HEK293 (cell line): Measurements from ENCODE around the gene HSF5.

Experiments used
- CTCF ChIA-PET: fragments of 350-600 bp; formaldehyde crosslinking; extraction: SDS; loops from one replicate; lab custom pipeline; 2021; ENCODE audit warnings: antibody characterized with exemption; lab: Yijun Ruan, JAX
- POLR2A ChIA-PET: fragments of 300-600 bp; formaldehyde crosslinking; extraction: SDS; loops from one replicate; lab custom pipeline; 2020; ENCODE audit warnings: antibody characterized with exemption, inconsistent platforms; lab: Yijun Ruan, JAX
- H3K27ac ChIP-seq: fragments of 200-500 bp; sonication (Bioruptor generic); 2 replicates; pipeline ENCODE4 v1.5.1; 2014; ENCODE audit warnings: low read depth, low read length, control low read depth, inconsistent platforms; ENCODE audit errors: extremely low read depth
- H3K36me3 ChIP-seq, 2 experiments: fragments of 200-500 bp in 1 of 2; sonication (Bioruptor generic) in 1 of 2; 1 replicate in 1 of 2; 2 replicates in 1 of 2; pipeline ENCODE4 v1.5.1; 2014 to 2017; ENCODE audit warnings: inconsistent platforms in 2 of 2, low read length in 2 of 2; ENCODE audit not compliant: control insufficient read depth in 2 of 2, insufficient read depth in 1 of 2
- H3K4me1 ChIP-seq: fragments of 200-500 bp; sonication (Bioruptor generic); 2 replicates; pipeline ENCODE4 v1.5.1; 2014; ENCODE audit warnings: mild to moderate bottlenecking, low read length, inconsistent platforms; ENCODE audit not compliant: control insufficient read depth, insufficient read depth
- H3K4me3 ChIP-seq: 2 replicates; pipeline ENCODE4 v1.5.1; 2011; ENCODE audit warnings: low read depth, mild to moderate bottlenecking, control low read depth, low read length, moderate library complexity
- H3K9me3 ChIP-seq: fragments of 200-500 bp; sonication (Bioruptor generic); 2 replicates; pipeline ENCODE4 v1.5.1; 2014; ENCODE audit warnings: low read depth, low read length, inconsistent platforms; ENCODE audit not compliant: control insufficient read depth, insufficient read depth
- GLI2 ChIP-seq: fragments of 450-650 bp; formaldehyde crosslinking; IDR thresholded peaks from 2 replicates; pipeline ENCODE4; 2017; ENCODE audit warnings: missing biosample characterization, missing genetic modification characterization, low read depth, borderline replicate concordance
- GLIS1 ChIP-seq: fragments of 450-650 bp; formaldehyde crosslinking; IDR thresholded peaks from 2 replicates; pipeline ENCODE4 v1.5.1; 2016; ENCODE audit warnings: missing biosample characterization, missing genetic modification characterization
- HOXD13 ChIP-seq: sonication (generic); formaldehyde crosslinking; IDR thresholded peaks from 2 replicates; pipeline ENCODE4 v1.8.0; 2022; ENCODE audit warnings: missing genetic modification reagents, borderline replicate concordance
- KLF1 ChIP-seq: fragments of 450-650 bp; formaldehyde crosslinking; IDR thresholded peaks from 2 replicates; pipeline ENCODE4 v1.5.1; 2016; ENCODE audit warnings: missing biosample characterization, missing genetic modification characterization
- MEIS1 ChIP-seq: sonication (generic); formaldehyde crosslinking; IDR thresholded peaks from 2 replicates; pipeline ENCODE4 v1.8.1; 2022; ENCODE audit warnings: missing genetic modification reagents, mild to moderate bottlenecking, borderline replicate concordance
- OVOL3 ChIP-seq: fragments of 450-650 bp; formaldehyde crosslinking; IDR thresholded peaks from 2 replicates; pipeline ENCODE4 v1.5.1; 2016; ENCODE audit warnings: missing biosample characterization, missing genetic modification characterization
- SP7 ChIP-seq: fragments of 450-650 bp; formaldehyde crosslinking; IDR thresholded peaks from 2 replicates; pipeline ENCODE4 v1.5.1; 2016; ENCODE audit warnings: missing biosample characterization, missing genetic modification characterization
- ZFHX2 ChIP-seq: fragments of 450-650 bp; formaldehyde crosslinking; conservative IDR thresholded peaks from 2 replicates; pipeline ENCODE4 v1.5.1; 2016; ENCODE audit warnings: missing biosample characterization, missing genetic modification characterization
- ZIC2 ChIP-seq: fragments of 450-650 bp; formaldehyde crosslinking; IDR thresholded peaks from 2 replicates; pipeline ENCODE4 v1.5.1; 2016; ENCODE audit warnings: missing biosample characterization, missing genetic modification characterization
- ZNF239 ChIP-seq: fragments of 450-650 bp; formaldehyde crosslinking; IDR thresholded peaks from 2 replicates; pipeline ENCODE4 v1.5.1; 2016; ENCODE audit warnings: missing biosample characterization, missing genetic modification characterization
- ZNF302 ChIP-seq: fragments of 450-650 bp; formaldehyde crosslinking; IDR thresholded peaks from 2 replicates; pipeline ENCODE4 v1.5.1; 2016; ENCODE audit warnings: missing biosample characterization, missing genetic modification characterization, low read depth
- ZNF324 ChIP-seq: fragments of 450-650 bp; formaldehyde crosslinking; IDR thresholded peaks from 2 replicates; pipeline ENCODE4 v1.5.1; 2016; ENCODE audit warnings: missing biosample characterization, missing genetic modification characterization
- ZNF341 ChIP-seq: fragments of 450-650 bp; formaldehyde crosslinking; IDR thresholded peaks from 2 replicates; pipeline ENCODE4; 2016; ENCODE audit warnings: low read depth, missing biosample characterization, missing genetic modification characterization
- ZNF350 ChIP-seq: fragments of 450-650 bp; formaldehyde crosslinking; IDR thresholded peaks from 2 replicates; pipeline ENCODE4 v1.5.0; 2017; ENCODE audit warnings: missing biosample characterization, mild to moderate bottlenecking, missing genetic modification characterization
- ZNF433 ChIP-seq: fragments of 450-650 bp; formaldehyde crosslinking; IDR thresholded peaks from 2 replicates; pipeline ENCODE4 v1.5.1; 2016; ENCODE audit warnings: missing biosample characterization, missing genetic modification characterization, low read depth
- ZNF626 ChIP-seq: fragments of 450-650 bp; sonication (Bioruptor Pico); formaldehyde crosslinking; IDR thresholded peaks from 2 replicates; pipeline ENCODE4 v1.5.1; 2018; ENCODE audit warnings: missing biosample characterization, missing genetic modification characterization, inconsistent platforms
- ZNF660 ChIP-seq: fragments of 450-650 bp; IDR thresholded peaks from 2 replicates; pipeline ENCODE4 v1.5.1; 2018; ENCODE audit warnings: missing biosample characterization, mild to moderate bottlenecking, missing genetic modification characterization
- ZNF664 ChIP-seq: fragments of 450-650 bp; formaldehyde crosslinking; IDR thresholded peaks from 2 replicates; pipeline ENCODE4 v1.5.1; 2016; ENCODE audit warnings: missing biosample characterization, missing genetic modification characterization
- ZNF791 ChIP-seq: fragments of 450-650 bp; formaldehyde crosslinking; IDR thresholded peaks from 2 replicates; pipeline ENCODE4 v1.5.1; 2016; ENCODE audit warnings: missing biosample characterization, missing genetic modification characterization
- ZSCAN30 ChIP-seq: fragments of 450-650 bp; IDR thresholded peaks from 2 replicates; pipeline ENCODE4 v1.5.1; 2018; ENCODE audit warnings: missing biosample characterization, mild to moderate bottlenecking, missing genetic modification characterization, moderate library complexity
- TF ChIP-seq, protein P1 (sequence below): fragments of 450-650 bp; formaldehyde crosslinking; IDR thresholded peaks from 2 replicates; pipeline ENCODE4 v1.5.1; 2016; ENCODE audit warnings: missing biosample characterization, missing genetic modification characterization
- TF ChIP-seq, protein P2 (sequence below): IDR thresholded peaks from 2 replicates; pipeline ENCODE4 v1.6.1; 2011; ENCODE audit warnings: mild to moderate bottlenecking, low read depth, low read length, borderline replicate concordance
- TF ChIP-seq, protein P3 (sequence below): fragments of 450-650 bp; formaldehyde crosslinking; IDR thresholded peaks from 2 replicates; pipeline ENCODE4 v1.5.1; 2016; ENCODE audit warnings: missing biosample characterization, missing genetic modification characterization
- TF ChIP-seq, protein P4 (sequence below): fragments of 450-650 bp; formaldehyde crosslinking; IDR thresholded peaks from 2 replicates; pipeline ENCODE4 v1.5.1; 2016; ENCODE audit warnings: missing biosample characterization, missing genetic modification characterization
- TF ChIP-seq, protein P5 (sequence below): fragments of 450-650 bp; formaldehyde crosslinking; IDR thresholded peaks from 2 replicates; pipeline ENCODE4 v1.5.1; 2017; ENCODE audit warnings: missing biosample characterization, missing genetic modification characterization

HSF5 gene

DNA sequence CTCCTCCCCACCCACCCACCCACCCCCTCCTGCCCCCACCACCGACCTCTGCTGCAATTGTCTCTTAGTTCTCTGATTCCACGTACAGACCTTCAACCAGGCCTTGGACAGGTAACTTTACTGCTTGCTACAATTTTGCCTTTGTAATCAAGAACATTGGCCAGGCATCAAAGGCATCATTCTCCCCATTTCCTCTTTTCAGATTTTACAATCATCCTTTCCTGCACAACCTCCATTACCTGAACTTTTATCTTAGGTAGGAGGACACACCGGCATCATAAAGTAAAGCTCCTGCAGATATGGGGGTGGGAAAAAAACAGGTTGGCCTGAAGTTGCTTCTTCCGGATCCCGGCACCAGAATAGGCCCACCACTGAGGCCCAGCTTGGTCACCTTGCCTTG lies 110.5 kb downstream of the HSF5 start (continued):
- TF ChIP-seq, protein P1, sequence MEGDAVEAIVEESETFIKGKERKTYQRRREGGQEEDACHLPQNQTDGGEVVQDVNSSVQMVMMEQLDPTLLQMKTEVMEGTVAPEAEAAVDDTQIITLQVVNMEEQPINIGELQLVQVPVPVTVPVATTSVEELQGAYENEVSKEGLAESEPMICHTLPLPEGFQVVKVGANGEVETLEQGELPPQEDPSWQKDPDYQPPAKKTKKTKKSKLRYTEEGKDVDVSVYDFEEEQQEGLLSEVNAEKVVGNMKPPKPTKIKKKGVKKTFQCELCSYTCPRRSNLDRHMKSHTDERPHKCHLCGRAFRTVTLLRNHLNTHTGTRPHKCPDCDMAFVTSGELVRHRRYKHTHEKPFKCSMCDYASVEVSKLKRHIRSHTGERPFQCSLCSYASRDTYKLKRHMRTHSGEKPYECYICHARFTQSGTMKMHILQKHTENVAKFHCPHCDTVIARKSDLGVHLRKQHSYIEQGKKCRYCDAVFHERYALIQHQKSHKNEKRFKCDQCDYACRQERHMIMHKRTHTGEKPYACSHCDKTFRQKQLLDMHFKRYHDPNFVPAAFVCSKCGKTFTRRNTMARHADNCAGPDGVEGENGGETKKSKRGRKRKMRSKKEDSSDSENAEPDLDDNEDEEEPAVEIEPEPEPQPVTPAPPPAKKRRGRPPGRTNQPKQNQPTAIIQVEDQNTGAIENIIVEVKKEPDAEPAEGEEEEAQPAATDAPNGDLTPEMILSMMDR (tag by site-specific recombination), result no peak
- TF ChIP-seq GLIS1 (tag by site-specific recombination) (no peak), ZIC2 (tag by site-specific recombination) (no peak), ZNF350 (no peak)

DNA sequence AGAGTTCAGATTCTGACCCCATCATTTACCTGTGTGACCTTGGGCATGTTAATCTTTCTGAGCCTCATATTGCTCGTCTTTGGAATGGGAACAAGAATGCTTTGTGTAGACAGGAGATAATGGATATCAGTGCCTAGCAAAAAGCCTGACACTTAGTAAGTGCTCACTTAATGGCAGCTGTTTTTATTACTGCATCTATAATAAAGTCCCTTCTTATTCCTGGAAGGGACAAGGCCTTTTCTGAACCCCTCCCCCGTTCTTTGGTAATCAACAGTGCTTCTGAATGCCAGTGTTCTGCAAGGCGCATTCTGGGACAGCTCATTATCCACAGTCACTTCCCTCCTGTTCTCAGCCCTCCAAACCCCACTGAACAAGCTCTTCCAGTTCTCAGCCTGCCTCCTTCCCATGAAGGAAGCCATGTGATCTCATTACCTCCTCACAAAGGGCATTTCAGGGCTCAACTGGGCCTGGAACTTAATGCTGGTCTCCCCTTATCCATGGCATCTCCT lies 111.1 kb downstream of the HSF5 start:
- CTCF ChIA-PET, result interaction anchor here (0.9 kb wide), 1 partner anchor 40 kb away, joined by 4 read pairs; the partner anchor contains the start of gene RNF43
- Histone ChIP-seq H3K36me3 (no peaks in the 10 kb centered on the region), H3K4me1 (peaks cover 4% of the 10 kb centered on the region; the same call in 1 of the 2 replicates), H3K27ac (no peak overlapping the region), H3K4me3 (no peak overlapping the region), H3K9me3 (no peaks in the 10 kb centered on the region)
- POLR2A ChIA-PET, result interaction anchor here (1.5 kb wide), 1 partner anchor 25 kb away, joined by 6 read pairs; the partner anchor contains the start of gene SUPT4H1
- TF ChIP-seq, protein P2, sequence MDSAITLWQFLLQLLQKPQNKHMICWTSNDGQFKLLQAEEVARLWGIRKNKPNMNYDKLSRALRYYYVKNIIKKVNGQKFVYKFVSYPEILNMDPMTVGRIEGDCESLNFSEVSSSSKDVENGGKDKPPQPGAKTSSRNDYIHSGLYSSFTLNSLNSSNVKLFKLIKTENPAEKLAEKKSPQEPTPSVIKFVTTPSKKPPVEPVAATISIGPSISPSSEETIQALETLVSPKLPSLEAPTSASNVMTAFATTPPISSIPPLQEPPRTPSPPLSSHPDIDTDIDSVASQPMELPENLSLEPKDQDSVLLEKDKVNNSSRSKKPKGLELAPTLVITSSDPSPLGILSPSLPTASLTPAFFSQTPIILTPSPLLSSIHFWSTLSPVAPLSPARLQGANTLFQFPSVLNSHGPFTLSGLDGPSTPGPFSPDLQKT, result no peak
- no peak for TF ChIP-seq ZNF302 (tag by site-specific recombination)
- TF ChIP-seq KLF1 (tag by site-specific recombination), result no peak
- TF ChIP-seq, protein P3, sequence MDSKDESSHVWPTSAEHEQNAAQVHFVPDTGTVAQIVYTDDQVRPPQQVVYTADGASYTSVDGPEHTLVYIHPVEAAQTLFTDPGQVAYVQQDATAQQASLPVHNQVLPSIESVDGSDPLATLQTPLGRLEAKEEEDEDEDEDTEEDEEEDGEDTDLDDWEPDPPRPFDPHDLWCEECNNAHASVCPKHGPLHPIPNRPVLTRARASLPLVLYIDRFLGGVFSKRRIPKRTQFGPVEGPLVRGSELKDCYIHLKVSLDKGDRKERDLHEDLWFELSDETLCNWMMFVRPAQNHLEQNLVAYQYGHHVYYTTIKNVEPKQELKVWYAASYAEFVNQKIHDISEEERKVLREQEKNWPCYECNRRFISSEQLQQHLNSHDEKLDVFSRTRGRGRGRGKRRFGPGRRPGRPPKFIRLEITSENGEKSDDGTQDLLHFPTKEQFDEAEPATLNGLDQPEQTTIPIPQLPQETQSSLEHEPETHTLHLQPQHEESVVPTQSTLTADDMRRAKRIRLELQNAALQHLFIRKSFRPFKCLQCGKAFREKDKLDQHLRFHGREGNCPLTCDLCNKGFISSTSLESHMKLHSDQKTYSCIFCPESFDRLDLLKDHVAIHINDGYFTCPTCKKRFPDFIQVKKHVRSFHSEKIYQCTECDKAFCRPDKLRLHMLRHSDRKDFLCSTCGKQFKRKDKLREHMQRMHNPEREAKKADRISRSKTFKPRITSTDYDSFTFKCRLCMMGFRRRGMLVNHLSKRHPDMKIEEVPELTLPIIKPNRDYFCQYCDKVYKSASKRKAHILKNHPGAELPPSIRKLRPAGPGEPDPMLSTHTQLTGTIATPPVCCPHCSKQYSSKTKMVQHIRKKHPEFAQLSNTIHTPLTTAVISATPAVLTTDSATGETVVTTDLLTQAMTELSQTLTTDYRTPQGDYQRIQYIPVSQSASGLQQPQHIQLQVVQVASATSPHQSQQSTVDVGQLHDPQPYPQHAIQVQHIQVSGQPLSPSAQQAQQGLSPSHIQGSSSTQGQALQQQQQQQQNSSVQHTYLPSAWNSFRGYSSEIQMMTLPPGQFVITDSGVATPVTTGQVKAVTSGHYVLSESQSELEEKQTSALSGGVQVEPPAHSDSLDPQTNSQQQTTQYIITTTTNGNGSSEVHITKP (tag by site-specific recombination), result 0 out of 2 replicates have a peak, but pooled peaks have one; percentile 14
- no peak for TF ChIP-seq ZSCAN30
- no peak for TF ChIP-seq MEIS1 (CRISPR knock-in tag)
- TF ChIP-seq HOXD13 (CRISPR knock-in tag), result no peak
- no peak for TF ChIP-seq ZNF324 (tag by site-specific recombination)
- TF ChIP-seq GLIS1 (tag by site-specific recombination), result no peak
- no peak for TF ChIP-seq GLI2 (tag by site-specific recombination)
- TF ChIP-seq ZNF664 (tag by site-specific recombination), result peak; percentile 94
- no peak for TF ChIP-seq ZNF791 (tag by site-specific recombination)
- TF ChIP-seq, protein P4, sequence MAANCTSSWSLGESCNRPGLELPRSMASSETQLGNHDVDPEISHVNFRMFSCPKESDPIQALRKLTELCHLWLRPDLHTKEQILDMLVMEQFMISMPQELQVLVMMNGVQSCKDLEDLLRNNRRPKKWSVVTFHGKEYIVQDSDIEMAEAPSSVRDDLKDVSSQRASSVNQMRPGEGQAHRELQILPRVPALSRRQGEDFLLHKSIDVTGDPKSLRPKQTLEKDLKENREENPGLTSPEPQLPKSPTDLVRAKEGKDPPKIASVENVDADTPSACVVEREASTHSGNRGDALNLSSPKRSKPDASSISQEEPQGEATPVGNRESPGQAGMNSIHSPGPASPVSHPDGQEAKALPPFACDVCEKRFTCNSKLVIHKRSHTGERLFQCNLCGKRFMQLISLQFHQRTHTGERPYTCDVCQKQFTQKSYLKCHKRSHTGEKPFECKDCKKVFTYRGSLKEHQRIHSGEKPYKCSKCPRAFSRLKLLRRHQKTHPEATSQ (tag by site-specific recombination), result no peak
- TF ChIP-seq SP7, result no peak
- no peak for TF ChIP-seq ZNF433 (tag by site-specific recombination)
- TF ChIP-seq, protein P1 (tag by site-specific recombination), result no peak
- TF ChIP-seq ZNF626, result no peak
- peak; percentile 73 for TF ChIP-seq ZNF341 (tag by site-specific recombination)
- no peak for TF ChIP-seq OVOL3 (tag by site-specific recombination)
- no peak for TF ChIP-seq ZFHX2
- TF ChIP-seq ZNF239 (tag by site-specific recombination), result no peak
- TF ChIP-seq, protein P5, sequence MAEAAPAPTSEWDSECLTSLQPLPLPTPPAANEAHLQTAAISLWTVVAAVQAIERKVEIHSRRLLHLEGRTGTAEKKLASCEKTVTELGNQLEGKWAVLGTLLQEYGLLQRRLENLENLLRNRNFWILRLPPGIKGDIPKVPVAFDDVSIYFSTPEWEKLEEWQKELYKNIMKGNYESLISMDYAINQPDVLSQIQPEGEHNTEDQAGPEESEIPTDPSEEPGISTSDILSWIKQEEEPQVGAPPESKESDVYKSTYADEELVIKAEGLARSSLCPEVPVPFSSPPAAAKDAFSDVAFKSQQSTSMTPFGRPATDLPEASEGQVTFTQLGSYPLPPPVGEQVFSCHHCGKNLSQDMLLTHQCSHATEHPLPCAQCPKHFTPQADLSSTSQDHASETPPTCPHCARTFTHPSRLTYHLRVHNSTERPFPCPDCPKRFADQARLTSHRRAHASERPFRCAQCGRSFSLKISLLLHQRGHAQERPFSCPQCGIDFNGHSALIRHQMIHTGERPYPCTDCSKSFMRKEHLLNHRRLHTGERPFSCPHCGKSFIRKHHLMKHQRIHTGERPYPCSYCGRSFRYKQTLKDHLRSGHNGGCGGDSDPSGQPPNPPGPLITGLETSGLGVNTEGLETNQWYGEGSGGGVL (tag by site-specific recombination), result no peak
- TF ChIP-seq ZNF660, result no peak
